ENCODE results near the gene POC1B.

DNA sequence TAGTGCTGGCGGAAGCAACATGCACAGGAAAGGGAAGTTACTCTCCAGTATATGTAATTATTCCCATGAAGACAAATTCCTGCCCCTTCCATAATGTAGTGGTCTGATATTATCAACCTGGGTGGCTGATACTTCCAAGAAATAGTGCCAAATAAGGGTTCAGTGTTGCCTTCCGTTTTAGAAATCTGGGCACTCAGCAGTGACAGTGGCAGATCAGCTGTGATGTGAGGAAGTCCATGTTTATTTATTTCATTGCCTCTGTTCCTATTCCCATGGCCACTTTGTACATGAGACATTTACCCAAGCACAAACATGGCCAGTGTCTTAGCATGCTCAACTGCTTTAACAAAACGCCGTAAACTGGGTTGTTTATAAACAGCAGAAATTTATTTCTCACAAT, 20.3 kb upstream of the POC1B start:
- no peak for TF ChIP-seq ZNF274 (IDR thresholded peaks at IDR 0.05; ENCODE audit: low read depth, low read length)
- TF ChIP-seq SUZ12 (IDR thresholded peaks at IDR 0.05; ENCODE audit: extremely low read depth, insufficient read depth, insufficient read length), result no peak
- no peak for TF ChIP-seq YY1 (IDR thresholded peaks at IDR 0.05; ENCODE audit: insufficient read depth, insufficient read length)

All from NT2/D1 (cell line).